ENCODE measurements around the gene UBASH3B.

DNA sequence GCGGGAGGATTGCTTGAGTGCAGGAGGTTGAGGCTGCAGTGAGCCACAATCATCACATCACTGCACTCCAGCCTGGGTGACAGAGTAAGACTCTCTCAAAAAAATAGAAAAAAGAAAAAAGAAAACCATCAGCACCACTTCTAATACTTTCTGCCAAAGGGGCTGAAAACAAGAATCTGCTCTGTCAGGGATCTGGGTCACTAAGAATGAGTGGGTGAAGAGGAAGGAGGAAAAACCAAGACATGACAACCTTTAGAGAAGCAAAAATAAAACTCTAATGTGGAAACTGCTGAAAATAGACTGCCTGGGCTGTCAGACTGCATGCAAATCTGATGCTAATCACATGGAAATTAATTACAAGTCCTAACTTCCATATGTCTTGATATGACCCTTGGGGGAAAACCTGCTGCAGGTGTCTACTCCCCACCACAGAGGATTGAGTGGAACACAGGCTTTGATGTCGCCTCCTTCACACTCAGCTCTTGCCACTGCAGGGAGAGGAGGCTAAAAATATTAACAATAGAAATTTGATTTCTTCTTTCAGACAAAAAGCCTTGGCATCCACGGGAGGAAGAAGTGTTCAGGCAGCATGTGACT is 120.3 kb downstream of the UBASH3B start:
- TF ChIP-seq, protein P1, sequence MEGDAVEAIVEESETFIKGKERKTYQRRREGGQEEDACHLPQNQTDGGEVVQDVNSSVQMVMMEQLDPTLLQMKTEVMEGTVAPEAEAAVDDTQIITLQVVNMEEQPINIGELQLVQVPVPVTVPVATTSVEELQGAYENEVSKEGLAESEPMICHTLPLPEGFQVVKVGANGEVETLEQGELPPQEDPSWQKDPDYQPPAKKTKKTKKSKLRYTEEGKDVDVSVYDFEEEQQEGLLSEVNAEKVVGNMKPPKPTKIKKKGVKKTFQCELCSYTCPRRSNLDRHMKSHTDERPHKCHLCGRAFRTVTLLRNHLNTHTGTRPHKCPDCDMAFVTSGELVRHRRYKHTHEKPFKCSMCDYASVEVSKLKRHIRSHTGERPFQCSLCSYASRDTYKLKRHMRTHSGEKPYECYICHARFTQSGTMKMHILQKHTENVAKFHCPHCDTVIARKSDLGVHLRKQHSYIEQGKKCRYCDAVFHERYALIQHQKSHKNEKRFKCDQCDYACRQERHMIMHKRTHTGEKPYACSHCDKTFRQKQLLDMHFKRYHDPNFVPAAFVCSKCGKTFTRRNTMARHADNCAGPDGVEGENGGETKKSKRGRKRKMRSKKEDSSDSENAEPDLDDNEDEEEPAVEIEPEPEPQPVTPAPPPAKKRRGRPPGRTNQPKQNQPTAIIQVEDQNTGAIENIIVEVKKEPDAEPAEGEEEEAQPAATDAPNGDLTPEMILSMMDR (IDR thresholded peaks at IDR 0.05; ENCODE audit: low read length), result no peak
- TF ChIP-seq EZH2 (optimal IDR thresholded peaks at IDR 0.05; ENCODE audit: low read depth, low read length) (no peak), EZH2phosphoT487 (IDR thresholded peaks at IDR 0.05; ENCODE audit: low read length) (no peak)

Measured in MM.1S (cell line).